GM18858 (cell line): ENCODE data around the gene MAF.
A peak's percentile ranks its signal among the peaks of the same experiment; 100 is the strongest.

Experiments used
- ATAC-seq: cut with Tn5 transposase; IDR thresholded peaks from one replicate; pipeline ENCODE4 v1.9.1; 2021; ENCODE audit not compliant: unreplicated experiment

MAF gene

GRCh38 chr16:79600638-79601091 lies at the start of gene MAF:
MAF (minus strand) TSS chr16:79600737; CDS start chr16:79599902, 835 bp downstream.
- no peak for ATAC-seq

GRCh38 chr16:79648826-79649225 lies 48.3 kb upstream of the MAF start:
- no peak for ATAC-seq

GRCh38 chr16:79647586-79647985 lies 47.0 kb upstream of the MAF start:
- no peak for ATAC-seq

GRCh38 chr16:79645701-79646100 lies 45.2 kb upstream of the MAF start:
- no peak for ATAC-seq

GRCh38 chr16:79644971-79645667 lies 44.6 kb upstream of the MAF start:
- ATAC-seq: no peak

- ATAC-seq: no peak
Observed at GRCh38 chr16:79642652-79643051, 42.1 kb upstream of the MAF start.

GRCh38 chr16:79640513-79641360 lies 40.2 kb upstream of the MAF start:
- no peak for ATAC-seq

- ATAC-seq: no peak
Observed at GRCh38 chr16:79639576-79640311, 39.2 kb upstream of the MAF start.

- ATAC-seq: no peak
Observed at GRCh38 chr16:79638386-79638785, 37.8 kb upstream of the MAF start.

- no peak for ATAC-seq
Observed at GRCh38 chr16:79635488-79635887, 35.0 kb upstream of the MAF start.

- ATAC-seq: no peak
Observed at GRCh38 chr16:79634298-79634697, 33.8 kb upstream of the MAF start.

GRCh38 chr16:79632289-79632688 lies 31.8 kb upstream of the MAF start:
- ATAC-seq: no peak

- no peak for ATAC-seq
Observed at GRCh38 chr16:79628988-79629387, 28.5 kb upstream of the MAF start.

- peak; percentile 92 for ATAC-seq
Observed at GRCh38 chr16:79628501-79628975, 28.0 kb upstream of the MAF start.

- no peak for ATAC-seq
Observed at GRCh38 chr16:79627092-79627491, 26.6 kb upstream of the MAF start.

- ATAC-seq: no peak
Observed at GRCh38 chr16:79625738-79626137, 25.2 kb upstream of the MAF start.

GRCh38 chr16:79623824-79624223 lies 23.3 kb upstream of the MAF start:
- ATAC-seq: no peak

GRCh38 chr16:79623062-79623461 lies 22.5 kb upstream of the MAF start:
- ATAC-seq: no peak

- ATAC-seq: no peak
Observed at GRCh38 chr16:79621027-79621426, 20.5 kb upstream of the MAF start.

GRCh38 chr16:79618692-79619050 lies 18.1 kb upstream of the MAF start:
- no peak for ATAC-seq

GRCh38 chr16:79618041-79618691 lies 17.6 kb upstream of the MAF start:
- no peak for ATAC-seq
